Measurements from ENCODE around the gene CAMKMT. TPM values are rescaled to one million over a fixed set of nuclear protein-coding genes. Genes with fewer than 3 reads are reported as not detected.
"Not testable (repeated sequence)": the region's sequence is repeated elsewhere in the genome, so short reads cannot be mapped to it uniquely, and the experiment has no call there.

CAMKMT gene
- total RNA-seq, 1 donor from 2014 or later, result 11.9 TPM

DNA sequence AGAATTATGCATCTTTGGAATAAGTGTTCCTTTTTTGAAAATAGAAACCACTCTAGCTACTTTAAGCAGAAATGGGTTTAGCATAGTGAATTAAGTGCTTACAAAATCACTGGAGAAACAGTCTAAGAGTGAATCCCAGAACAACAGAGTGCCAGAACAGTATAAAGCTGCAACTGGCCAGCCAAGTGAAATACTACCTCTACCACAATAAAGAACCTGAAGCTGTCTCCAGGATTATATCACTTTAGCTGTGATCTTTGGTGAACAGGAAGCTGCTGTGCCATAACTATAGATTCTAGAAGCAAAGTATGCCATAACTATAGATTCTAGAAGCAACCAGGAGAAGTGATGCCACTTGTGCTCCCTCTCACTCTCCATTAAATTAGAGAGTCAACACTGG lies 7.6 kb downstream of the CAMKMT start:
- DNase-seq (ENCODE audit: low read depth, low spot score), result no peak
- no peak overlapping the region for H3K4me3 Mint-ChIP-seq
- TF ChIP-seq, protein P1, sequence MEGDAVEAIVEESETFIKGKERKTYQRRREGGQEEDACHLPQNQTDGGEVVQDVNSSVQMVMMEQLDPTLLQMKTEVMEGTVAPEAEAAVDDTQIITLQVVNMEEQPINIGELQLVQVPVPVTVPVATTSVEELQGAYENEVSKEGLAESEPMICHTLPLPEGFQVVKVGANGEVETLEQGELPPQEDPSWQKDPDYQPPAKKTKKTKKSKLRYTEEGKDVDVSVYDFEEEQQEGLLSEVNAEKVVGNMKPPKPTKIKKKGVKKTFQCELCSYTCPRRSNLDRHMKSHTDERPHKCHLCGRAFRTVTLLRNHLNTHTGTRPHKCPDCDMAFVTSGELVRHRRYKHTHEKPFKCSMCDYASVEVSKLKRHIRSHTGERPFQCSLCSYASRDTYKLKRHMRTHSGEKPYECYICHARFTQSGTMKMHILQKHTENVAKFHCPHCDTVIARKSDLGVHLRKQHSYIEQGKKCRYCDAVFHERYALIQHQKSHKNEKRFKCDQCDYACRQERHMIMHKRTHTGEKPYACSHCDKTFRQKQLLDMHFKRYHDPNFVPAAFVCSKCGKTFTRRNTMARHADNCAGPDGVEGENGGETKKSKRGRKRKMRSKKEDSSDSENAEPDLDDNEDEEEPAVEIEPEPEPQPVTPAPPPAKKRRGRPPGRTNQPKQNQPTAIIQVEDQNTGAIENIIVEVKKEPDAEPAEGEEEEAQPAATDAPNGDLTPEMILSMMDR (conservative IDR thresholded peaks at IDR 0.05), result no peak
- H3K4me1 Mint-ChIP-seq, result no peaks in the 10 kb centered on the region
- H3K9me3 Mint-ChIP-seq, result no peaks in the 10 kb centered on the region
- H3K36me3 Mint-ChIP-seq (ENCODE audit: low read depth), result no peaks in the 10 kb centered on the region
- H3K27ac Mint-ChIP-seq (ENCODE audit: unreplicated experiment), result no peak overlapping the region
- no peaks in the 10 kb centered on the region for H3K27me3 Mint-ChIP-seq (ENCODE audit: low read depth)

DNA sequence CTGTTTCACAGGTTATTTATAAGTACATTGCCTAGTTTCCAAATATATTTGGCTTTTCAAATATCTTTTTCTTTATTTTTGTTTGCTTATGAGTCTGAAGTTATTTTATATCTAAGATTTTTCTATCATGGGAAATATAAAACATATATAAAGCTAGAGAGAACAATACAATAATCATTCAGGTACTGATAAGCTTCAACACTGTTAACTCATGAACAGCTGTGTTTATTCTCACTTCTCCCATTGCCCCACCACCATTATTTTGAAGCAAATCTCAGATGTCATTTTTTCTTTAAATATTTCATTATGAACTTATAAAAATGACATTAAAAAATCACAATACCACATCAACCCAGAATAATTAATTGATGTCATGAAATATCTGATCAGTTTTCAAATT lies 9.7 kb downstream of the CAMKMT start:
- Mint-ChIP-seq H3K4me1 (no peaks in the 10 kb centered on the region), H3K4me3 (no peak overlapping the region), H3K36me3 (ENCODE audit: low read depth) (no peaks in the 10 kb centered on the region), H3K9me3 (no peaks in the 10 kb centered on the region), H3K27me3 (ENCODE audit: low read depth) (no peaks in the 10 kb centered on the region), H3K27ac (ENCODE audit: unreplicated experiment) (no peak overlapping the region)
- TF ChIP-seq, protein P1 (conservative IDR thresholded peaks at IDR 0.05), result no peak
- no peak for DNase-seq (ENCODE audit: low read depth, low spot score)

DNA sequence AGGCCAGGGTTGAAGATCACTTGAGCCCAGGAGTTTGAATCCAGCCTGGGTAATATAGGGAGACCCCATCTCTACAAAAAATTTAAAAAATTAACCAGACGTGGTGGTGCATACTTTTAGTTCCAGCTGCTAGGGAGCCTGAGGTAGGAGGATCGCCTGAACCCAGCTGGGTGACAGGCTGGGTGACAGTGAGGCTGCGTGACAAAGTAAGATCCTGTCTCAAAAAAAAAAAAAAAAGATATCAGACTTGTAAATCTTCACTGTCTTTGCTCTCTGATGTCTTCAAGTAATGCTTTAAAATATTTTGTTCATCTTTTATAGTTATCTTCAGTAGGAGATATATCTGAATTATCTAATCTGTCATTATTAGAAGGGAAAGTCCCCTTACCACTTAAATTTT lies 10.5 kb downstream of the CAMKMT start:
- TF ChIP-seq, protein P1 (conservative IDR thresholded peaks at IDR 0.05), result no peak
- Mint-ChIP-seq H3K4me3 (no peak overlapping the region), H3K36me3 (ENCODE audit: low read depth) (no peaks in the 10 kb centered on the region), H3K9me3 (no peaks in the 10 kb centered on the region), H3K4me1 (no peaks in the 10 kb centered on the region), H3K27me3 (ENCODE audit: low read depth) (no peaks in the 10 kb centered on the region), H3K27ac (ENCODE audit: unreplicated experiment) (no peak overlapping the region)
- no peak for DNase-seq (ENCODE audit: low read depth, low spot score)

DNA sequence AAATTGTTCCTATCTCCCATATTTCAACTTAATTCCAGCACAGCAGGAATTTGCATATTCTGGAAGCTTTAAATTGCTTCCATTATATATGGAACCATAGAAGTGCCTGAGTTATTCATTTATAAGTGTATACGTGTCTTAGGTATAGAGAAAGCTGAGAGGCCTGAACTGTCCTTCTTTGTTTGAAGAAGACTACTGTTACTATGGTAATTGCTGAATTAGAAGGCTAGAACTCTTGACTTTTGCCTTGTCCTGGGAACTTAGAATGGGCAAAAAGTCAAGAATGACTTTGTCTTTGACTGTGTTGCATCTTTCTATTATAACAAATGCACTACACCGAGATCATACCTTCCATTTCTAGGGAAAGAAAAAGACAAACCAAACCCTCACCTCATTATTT lies 15.7 kb downstream of the CAMKMT start:
- H3K4me3 Mint-ChIP-seq, result no peak overlapping the region
- no peak overlapping the region for H3K27ac Mint-ChIP-seq (ENCODE audit: unreplicated experiment)
- DNase-seq (ENCODE audit: low read depth, low spot score), result no peak
- TF ChIP-seq, protein P1 (conservative IDR thresholded peaks at IDR 0.05), result no peak
- no peaks in the 10 kb centered on the region for H3K9me3 Mint-ChIP-seq
- H3K27me3 Mint-ChIP-seq (ENCODE audit: low read depth), result no peaks in the 10 kb centered on the region
- no peaks in the 10 kb centered on the region for H3K4me1 Mint-ChIP-seq
- H3K36me3 Mint-ChIP-seq (ENCODE audit: low read depth), result peaks cover 3% of the 10 kb centered on the region

DNA sequence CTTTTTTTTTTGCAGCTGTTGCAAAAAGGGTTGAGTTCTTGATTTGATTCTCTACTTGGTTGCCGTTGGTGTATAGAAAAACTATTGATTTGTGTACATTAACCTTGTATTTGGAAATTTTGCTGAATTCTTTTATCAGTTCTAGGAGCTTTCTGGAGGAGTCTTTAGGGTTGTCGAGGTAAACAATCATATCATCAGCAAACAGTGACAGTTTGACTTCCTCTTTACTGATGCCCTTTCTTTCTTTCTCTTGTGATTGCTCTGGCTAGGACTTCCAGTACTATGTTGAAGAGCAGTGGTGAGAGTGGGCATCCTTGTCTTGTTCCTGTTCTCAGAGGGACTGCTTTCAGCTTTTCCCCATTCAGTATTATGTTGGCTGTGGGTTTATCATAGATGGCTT lies 23.5 kb downstream of the CAMKMT start:
- H3K4me1 Mint-ChIP-seq; DNase-seq (ENCODE audit: low read depth, low spot score); H3K27ac Mint-ChIP-seq (ENCODE audit: unreplicated experiment); H3K4me3 Mint-ChIP-seq; H3K27me3 Mint-ChIP-seq (ENCODE audit: low read depth): not testable (repeated sequence)
- Mint-ChIP-seq H3K9me3 (peaks cover 18% of the 10 kb centered on the region), H3K36me3 (ENCODE audit: low read depth) (peaks cover 37% of the 10 kb centered on the region)

DNA sequence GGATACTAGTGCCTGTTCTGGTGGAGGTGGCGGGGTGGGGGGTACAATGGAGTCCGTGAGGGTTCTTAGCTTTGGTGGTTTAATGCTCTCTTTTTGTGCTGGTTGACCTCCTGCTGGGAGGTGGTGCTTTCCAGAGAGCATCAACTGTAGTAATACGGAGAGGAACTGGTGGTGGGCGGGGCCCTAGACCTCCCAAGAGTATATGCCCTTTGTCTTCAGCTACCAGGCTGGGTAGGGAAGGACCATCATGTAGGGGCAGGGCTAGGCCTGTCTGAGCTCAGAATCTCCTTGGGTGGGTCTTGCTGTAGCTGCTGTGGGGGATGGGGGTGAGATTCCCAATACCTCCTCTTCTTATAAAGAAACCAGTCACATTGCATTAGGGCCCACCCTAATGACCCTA lies 27.1 kb downstream of the CAMKMT start:
- DNase-seq (ENCODE audit: low read depth, low spot score), result no peak
- H3K36me3 Mint-ChIP-seq (ENCODE audit: low read depth), result peaks cover 28% of the 10 kb centered on the region
- H3K4me1 Mint-ChIP-seq, result no peaks in the 10 kb centered on the region
- TF ChIP-seq, protein P1 (conservative IDR thresholded peaks at IDR 0.05), result no peak
- H3K9me3 Mint-ChIP-seq, result peaks cover 15% of the 10 kb centered on the region
- H3K27me3 Mint-ChIP-seq (ENCODE audit: low read depth), result no peaks in the 10 kb centered on the region
- H3K27ac Mint-ChIP-seq (ENCODE audit: unreplicated experiment), result no peak overlapping the region
- H3K4me3 Mint-ChIP-seq, result no peak overlapping the region

Data from neural crest cell (in vitro differentiated cells).